SK-N-SH (cell line): ENCODE data around the gene EPHA10. TPM values are rescaled to one million over a fixed set of nuclear protein-coding genes. Genes with fewer than 3 reads are reported as not detected.

Experiments used
- CTCF ChIA-PET: fragments of 300-600, 350-600 bp; formaldehyde crosslinking; extraction: SDS; loops from one replicate; lab custom pipeline; 2021; lab: Yijun Ruan, JAX
- POLR2A ChIA-PET: fragments of 350-600 bp; sonication (Branson Sonifier 250); formaldehyde crosslinking; extraction: SDS; loops from one replicate; lab custom pipeline; 2020; ENCODE audit warnings: antibody characterized with exemption, inconsistent platforms; lab: Yijun Ruan, JAX
- DNase-seq: peaks from one replicate; pipeline ENCODE4 v3.0.0; 2012
- H2AFZ ChIP-seq: fragments of 200-600 bp; sonication (generic); 2 replicates; pipeline ENCODE4 v1.8.1; 2016; ENCODE audit warnings: antibody characterized with exemption, mild to moderate bottlenecking, low read depth
- H3F3A ChIP-seq: fragments of 200-600 bp; sonication (generic); replicated peaks from 2 replicates; pipeline ENCODE3; 2016; ENCODE audit warnings: antibody characterized with exemption, mild to moderate bottlenecking; ENCODE audit not compliant: insufficient read depth
- H3K27ac ChIP-seq, 2 experiments: fragments of 200-500 bp in 1 of 2; fragments of 200-600 bp in 1 of 2; sonication (Bioruptor generic) in 1 of 2; sonication (generic), shearing (Covaris generic) in 1 of 2; 2 replicates each; pipeline versions ENCODE4 v1.5.1 to v1.6.1; 2014 to 2016; ENCODE audit warnings: low read depth in 2 of 2, inconsistent platforms in 1 of 2, low read length in 1 of 2, mild to moderate bottlenecking in 1 of 2, mixed read lengths in 1 of 2
- H3K27me3 ChIP-seq: fragments of 200-600 bp; sonication (generic), shearing (Covaris generic); 2 replicates; pipeline ENCODE4 v1.6.1; 2016; ENCODE audit warnings: mixed run types; ENCODE audit not compliant: insufficient read depth
- H3K36me3 ChIP-seq, 2 experiments: fragments of 200-500 bp in 1 of 2; fragments of 200-600 bp in 1 of 2; sonication (Bioruptor generic) in 1 of 2; sonication (generic) in 1 of 2; replicated peaks in 1 of 2; 2 replicates each; pipeline versions ENCODE3 to v1.5.1; 2014 to 2016; ENCODE audit warnings: low read length in 1 of 2, mild to moderate bottlenecking in 1 of 2; ENCODE audit not compliant: insufficient read depth in 2 of 2, control insufficient read depth in 1 of 2
- H3K4me1 ChIP-seq, 2 experiments: fragments of 200-500 bp in 1 of 2; fragments of 200-600 bp in 1 of 2; sonication (Bioruptor generic) in 1 of 2; sonication (generic), shearing (Covaris generic) in 1 of 2; 2 replicates each; pipeline versions ENCODE4 v1.5.1 to v1.6.1; 2014 to 2016; ENCODE audit warnings: low read depth in 1 of 2, low read length in 1 of 2, mixed run types in 1 of 2; ENCODE audit not compliant: insufficient read depth in 2 of 2, control insufficient read depth in 1 of 2
- H3K4me2 ChIP-seq: fragments of 200-600 bp; sonication (generic), shearing (Covaris generic); 2 replicates; pipeline ENCODE4 v1.6.1; 2017; ENCODE audit warnings: mixed run types
- H3K4me3 ChIP-seq, 2 experiments: fragments of 200-500 bp in 1 of 2; fragments of 200-600 bp in 1 of 2; sonication (Bioruptor generic) in 1 of 2; sonication (generic), shearing (Covaris generic) in 1 of 2; 2 replicates each; pipeline versions ENCODE4 v1.5.1 to v1.8.1; 2014 to 2016; ENCODE audit warnings: low read depth in 2 of 2, inconsistent platforms in 1 of 2, low read length in 1 of 2, mild to moderate bottlenecking in 1 of 2, mixed read lengths in 1 of 2, moderate library complexity in 1 of 2
- H3K79me2 ChIP-seq: fragments of 200-600 bp; sonication (generic); 2 replicates; pipeline ENCODE4 v1.8.1; 2017; ENCODE audit warnings: mild to moderate bottlenecking; ENCODE audit not compliant: insufficient read depth
- H3K9ac ChIP-seq: fragments of 200-600 bp; sonication (generic); 2 replicates; pipeline ENCODE4 v1.6.1; 2017; ENCODE audit warnings: mixed run types
- H3K9me2 ChIP-seq: fragments of 200-600 bp; sonication (generic); 2 replicates; pipeline ENCODE4 v1.6.1; 2017; ENCODE audit warnings: mixed run types
- H3K9me3 ChIP-seq: fragments of 200-600 bp; sonication (generic); 2 replicates; pipeline ENCODE4 v1.6.1; 2017; ENCODE audit warnings: mixed run types, mild to moderate bottlenecking, moderate library complexity
- H4K20me1 ChIP-seq: fragments of 200-600 bp; sonication (generic); 2 replicates; pipeline ENCODE4 v1.6.1; 2017; ENCODE audit warnings: mild to moderate bottlenecking, mixed run types; ENCODE audit not compliant: insufficient read depth
- CTCF ChIP-seq: fragments of 200-600 bp; sonication (generic); IDR thresholded peaks from 2 replicates; pipeline ENCODE4 v1.6.1; 2017; ENCODE audit warnings: antibody characterized with exemption, mild to moderate bottlenecking, moderate library complexity
- EP300 ChIP-seq, 2 experiments: IDR thresholded peaks; 2 replicates each; pipeline versions ENCODE4 v1.4.0 to v1.6.1; 2012; ENCODE audit warnings: borderline replicate concordance in 1 of 2, low read depth in 1 of 2, low read length in 1 of 2
- EZH2phosphoT487 ChIP-seq: fragments of 200-600 bp; sonication (generic); IDR thresholded peaks from 2 replicates; pipeline ENCODE4 v1.6.1; 2017; ENCODE audit warnings: low read depth, mixed run types, mild to moderate bottlenecking, antibody characterized with exemption, moderate library complexity, borderline replicate concordance
- FOXJ3 ChIP-seq: sonication (generic); formaldehyde crosslinking; IDR thresholded peaks from 2 replicates; pipeline ENCODE4 v1.5.1; 2020; ENCODE audit warnings: mild to moderate bottlenecking, missing genetic modification reagents
- GATA2 ChIP-seq: sonication (generic); formaldehyde crosslinking; IDR thresholded peaks from 2 replicates; pipeline ENCODE4 v1.5.0; 2020; ENCODE audit warnings: mild to moderate bottlenecking, missing genetic modification reagents
- IRF3 ChIP-seq: fragments of 150-350 bp; IDR thresholded peaks from 2 replicates; pipeline ENCODE4 v1.6.1; 2016; ENCODE audit warnings: mild to moderate bottlenecking, low read depth, low read length
- MAX ChIP-seq: IDR thresholded peaks from 2 replicates; pipeline ENCODE4 v1.4.0; 2012; ENCODE audit warnings: low read depth
- MEF2A ChIP-seq: IDR thresholded peaks from 2 replicates; pipeline ENCODE4 v1.4.0; 2012; ENCODE audit warnings: low read depth, borderline replicate concordance
- MXI1 ChIP-seq: IDR thresholded peaks from 2 replicates; pipeline ENCODE4 v1.6.1; 2012; ENCODE audit warnings: mild to moderate bottlenecking, low read depth, low read length, improper control_type of control experiment
- PBX3 ChIP-seq: IDR thresholded peaks from 2 replicates; pipeline ENCODE4; 2012
- POLR2AphosphoS5 ChIP-seq: IDR thresholded peaks from 2 replicates; pipeline ENCODE4 v1.6.1; 2012; ENCODE audit warnings: low read depth, low read length
- RAD21 ChIP-seq: IDR thresholded peaks from 2 replicates; pipeline ENCODE4 v1.6.1; 2012; ENCODE audit warnings: mild to moderate bottlenecking, low read length
- RCOR1 ChIP-seq: fragments of 150-350 bp; IDR thresholded peaks from 2 replicates; pipeline ENCODE4 v1.6.1; 2017; ENCODE audit warnings: antibody characterized with exemption, low read length
- TCF12 ChIP-seq: IDR thresholded peaks from 2 replicates; pipeline ENCODE4 v1.4.0; 2012
- TEAD4 ChIP-seq: IDR thresholded peaks from 2 replicates; pipeline ENCODE4 v1.4.0; 2012; ENCODE audit warnings: mild to moderate bottlenecking, borderline replicate concordance; ENCODE audit not compliant: insufficient read depth
- USF1 ChIP-seq: IDR thresholded peaks from 2 replicates; pipeline ENCODE4 v1.4.0; 2012; ENCODE audit warnings: low read depth, borderline replicate concordance
- USF2 ChIP-seq: fragments of 150-350 bp; IDR thresholded peaks from 2 replicates; pipeline ENCODE4 v1.6.1; 2017; ENCODE audit warnings: antibody characterized with exemption, low read length, low read depth, borderline replicate concordance
- YY1 ChIP-seq: IDR thresholded peaks from 2 replicates; pipeline ENCODE4 v1.4.0; 2012; ENCODE audit warnings: low read depth, mild to moderate bottlenecking
- WGBS: methylation state at CpG from one replicate; pipeline ENCODE4 v1.1.6; 2017; ENCODE audit warnings: low lambda C conversion rate; 5-methylcytosine and 5-hydroxymethylcytosine counted together
- polyA plus RNA-seq, 3 experiments: library from polyadenylated mRNA; depleted of rRNA; stranded (reverse); fragments of >200 nt; gene quantifications; 2 replicates each; pipeline ENCODE4 v1.2.3, GENCODE V29; 2012

The EPHA10 gene
- polyA plus RNA-seq, 1 of the 3 experiments (the other 2 are of a cell fraction), result 0.05 TPM

- POLR2A ChIA-PET, result interaction anchor here (1.5 kb wide), 1 partner anchor 73 kb away, joined by 5 read pairs; the partner anchor contains the start of gene EPHA10
- peaks cover 89% of the 10 kb centered on the region for H3K79me2 ChIP-seq
- H3K9me2 ChIP-seq, result no peaks in the 10 kb centered on the region
- H3F3A ChIP-seq, result no peaks in the 10 kb centered on the region
- H2AFZ ChIP-seq, result peak overlapping the region; percentile 97
- peaks cover 27 to 30% of the 10 kb centered on the region in 2 experiments for H3K36me3 ChIP-seq
- no peak for DNase-seq
- H3K4me2 ChIP-seq, result peak overlapping the region; percentile 87
- H3K9me3 ChIP-seq, result no peaks in the 10 kb centered on the region
- H3K4me1 ChIP-seq, result peaks cover 16 to 20% of the 10 kb centered on the region in 2 experiments; a peak in 2 of 4 replicates
- peak overlapping the region; percentile 88 to 98 for H3K4me3 ChIP-seq
- TF ChIP-seq POLR2AphosphoS5 (no peak), MAX (no peak), YY1 (no peak), TCF12 (no peak), RAD21 (no peak), USF2 (no peak), TEAD4 (no peak), MXI1 (no peak), CTCF (no peak)
- H3K27ac ChIP-seq, result peak overlapping the region; percentile 20 to 53; a peak in 1 of 4 replicates
- no peaks in the 10 kb centered on the region; the same call in 1 of the 2 replicates for H4K20me1 ChIP-seq
- CTCF ChIA-PET, result interaction anchor here (0.7 to 4.9 kb wide), 4 partner anchors 10 to 179 kb away, joined by 3 to 33 read pairs (median 11); partner anchors contain the start of genes C1orf122, MEAF6 and YRDC
- WGBS, result 1% methylated on average over 13 of the region's 16 CpGs
- peak overlapping the region; percentile 85 for H3K9ac ChIP-seq
- no peaks in the 10 kb centered on the region for H3K27me3 ChIP-seq
Measured at GRCh38 chr1:37692834-37693175, 72.1 kb downstream of the EPHA10 start.

- H3K4me1 ChIP-seq, result peaks cover 16 to 20% of the 10 kb centered on the region in 2 experiments; a peak in 2 of 4 replicates
- H3K36me3 ChIP-seq, result peaks cover 21 to 26% of the 10 kb centered on the region in 2 experiments
- ChIA-PET CTCF (interaction anchor here (0.6 to 4.9 kb wide), 11 partner anchors 10 to 216 kb away, joined by 3 to 33 read pairs (median 3); partner anchors contain the start of genes C1orf122, MEAF6 and YRDC), POLR2A (interaction anchor here (0.9 to 1.5 kb wide), 3 partner anchors 73 to 116 kb away, joined by 4 to 6 read pairs (median 5); partner anchors contain the start of genes EPHA10, GNL2 and YRDC)
- H3K4me3 ChIP-seq, result peak within 1 kb of the TSS; percentile 88 to 98
- H3K79me2 ChIP-seq, result peaks cover 89% of the 10 kb centered on the region
- peak within 1 kb of the TSS; percentile 85 for H3K9ac ChIP-seq
- peak; percentile 98 for DNase-seq
- WGBS, result under 1% methylated on average over 37 of the region's 54 CpGs
- no peaks in the 10 kb centered on the region for H3K9me3 ChIP-seq
- H3K4me2 ChIP-seq, result peak within 1 kb of the TSS; percentile 87
- no peaks in the 10 kb centered on the region; the same call in 1 of the 2 replicates for H4K20me1 ChIP-seq
- H3K27ac ChIP-seq, result peak within 1 kb of the TSS; percentile 50 to 53; a peak in 2 of 4 replicates
- no peaks in the 10 kb centered on the region for H3K9me2 ChIP-seq
- H3K27me3 ChIP-seq, result no peaks in the 10 kb centered on the region
- no peaks in the 10 kb centered on the region for H3F3A ChIP-seq
- peak within 1 kb of the TSS; percentile 97 for H2AFZ ChIP-seq
- TF ChIP-seq EP300 (IDR thresholded peaks at IDR 0.05; ENCODE audit: borderline replicate concordance in 1 of 2, low read depth in 1 of 2, low read length in 1 of 2) (no peak), GATA2 (no peak), RCOR1 (no peak), TCF12 (no peak), FOXJ3 (no peak), MEF2A (no peak), YY1 (peak; percentile 35; the same call in 1 of the 2 replicates), IRF3 (peak; percentile 31; the same call in 1 of the 2 replicates), EZH2phosphoT487 (no peak), PBX3 (no peak), USF1 (no peak)
Measured at GRCh38 chr1:37692078-37692833, 72.7 kb downstream of the EPHA10 start, which contains the start of gene CDCA8. CDCA8 (plus strand) TSS chr1:37692516; CDS start chr1:37692691, 175 bp downstream.
